GM12801 (cell line): ENCODE data around the gene CSNK1G2.

Source experiments
- CTCF ChIP-seq: IDR thresholded peaks from one replicate; pipeline ENCODE4 v1.5.1; 2011; ENCODE audit warnings: control low read depth; ENCODE audit not compliant: insufficient read length; ENCODE audit errors: extremely low read depth

Gene CSNK1G2

GRCh38 chr19:1911995-1912394 lies 29.0 kb upstream of the CSNK1G2 start:
- TF ChIP-seq CTCF = no peak

GRCh38 chr19:1912760-1913505 lies 28.0 kb upstream of the CSNK1G2 start:
- no peak for TF ChIP-seq CTCF

- TF ChIP-seq CTCF = no peak
Measured at GRCh38 chr19:1913781-1914577, 27.0 kb upstream of the CSNK1G2 start.

GRCh38 chr19:1914826-1915341 lies 26.1 kb upstream of the CSNK1G2 start:
- no peak for TF ChIP-seq CTCF

GRCh38 chr19:1917146-1917545 lies 23.8 kb upstream of the CSNK1G2 start:
- TF ChIP-seq CTCF = no peak

GRCh38 chr19:1917926-1918325 lies 23.0 kb upstream of the CSNK1G2 start:
- TF ChIP-seq CTCF = no peak

- no peak for TF ChIP-seq CTCF
Measured at GRCh38 chr19:1918975-1919374, 22.0 kb upstream of the CSNK1G2 start.
